GM18870 (cell line): Measurements from ENCODE around the gene RSPO3.

Experiments used
- ATAC-seq: cut with Tn5 transposase; IDR thresholded peaks from one replicate; pipeline ENCODE4 v1.9.1; 2021; ENCODE audit warnings: moderate library complexity; ENCODE audit not compliant: unreplicated experiment

Gene RSPO3

GRCh38 chr6:127110712-127111111 lies 7.8 kb upstream of the RSPO3 start:
- no peak for ATAC-seq

GRCh38 chr6:127111526-127111925 lies 6.9 kb upstream of the RSPO3 start:
- no peak for ATAC-seq

GRCh38 chr6:127114214-127114760 lies 4.2 kb upstream of the RSPO3 start:
- no peak for ATAC-seq

GRCh38 chr6:127115084-127115655 lies 3.3 kb upstream of the RSPO3 start:
- ATAC-seq, result no peak

- ATAC-seq, result no peak
Observed at GRCh38 chr6:127115746-127116145, 2.7 kb upstream of the RSPO3 start.

- ATAC-seq, result no peak
Observed at GRCh38 chr6:127117979-127118297, 533 bp upstream of the RSPO3 start.

GRCh38 chr6:127119102-127120022 lies 891 bp downstream of the RSPO3 start:
- ATAC-seq, result no peak

GRCh38 chr6:127120023-127120786 lies 1.7 kb downstream of the RSPO3 start:
- ATAC-seq, result no peak

- peak; percentile 86 for ATAC-seq
Observed at GRCh38 chr6:127120787-127121636, 2.5 kb downstream of the RSPO3 start.

- ATAC-seq, result no peak
Observed at GRCh38 chr6:127121637-127121960, 3.1 kb downstream of the RSPO3 start.

DNA sequence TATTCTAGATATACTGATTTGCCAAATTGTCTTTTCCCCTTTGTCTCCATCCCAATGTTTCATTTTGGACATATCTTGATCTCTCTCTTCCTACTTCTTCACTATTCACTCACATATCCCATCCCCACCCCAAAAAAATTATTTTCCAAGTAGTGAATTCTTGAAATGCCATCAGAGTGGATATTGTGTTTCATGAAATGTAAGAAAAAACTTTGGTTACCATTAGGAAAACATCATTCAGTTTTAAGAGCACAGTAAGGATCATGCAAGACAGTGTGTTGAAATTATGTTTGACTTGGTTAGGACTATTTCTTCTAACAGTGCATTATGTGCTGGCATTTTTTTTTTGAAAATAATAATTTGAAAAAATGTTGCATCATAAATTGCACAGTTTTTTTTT lies 5.7 kb downstream of the RSPO3 start:
- ATAC-seq, result no peak

DNA sequence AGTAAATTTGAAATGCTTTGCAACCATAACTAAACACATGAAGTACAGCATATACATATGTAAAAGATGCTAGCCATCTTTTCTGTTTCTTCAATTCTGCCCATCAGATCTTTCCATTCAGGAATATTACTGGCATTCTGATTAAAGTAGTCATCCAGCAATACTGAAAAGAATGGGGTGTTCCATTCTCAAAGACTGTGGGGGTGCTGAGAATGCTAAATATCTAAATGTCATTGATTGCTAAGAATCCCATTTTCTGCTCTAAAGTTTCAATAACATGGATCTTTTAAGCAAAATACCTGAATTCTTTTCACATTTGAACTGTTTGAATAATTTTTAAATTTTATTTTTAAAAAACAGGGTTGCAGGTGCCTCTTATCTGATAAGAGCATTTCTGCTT lies 6.2 kb downstream of the RSPO3 start:
- ATAC-seq, result no peak

GRCh38 chr6:127128066-127128465 lies 9.6 kb downstream of the RSPO3 start:
- ATAC-seq, result no peak

DNA sequence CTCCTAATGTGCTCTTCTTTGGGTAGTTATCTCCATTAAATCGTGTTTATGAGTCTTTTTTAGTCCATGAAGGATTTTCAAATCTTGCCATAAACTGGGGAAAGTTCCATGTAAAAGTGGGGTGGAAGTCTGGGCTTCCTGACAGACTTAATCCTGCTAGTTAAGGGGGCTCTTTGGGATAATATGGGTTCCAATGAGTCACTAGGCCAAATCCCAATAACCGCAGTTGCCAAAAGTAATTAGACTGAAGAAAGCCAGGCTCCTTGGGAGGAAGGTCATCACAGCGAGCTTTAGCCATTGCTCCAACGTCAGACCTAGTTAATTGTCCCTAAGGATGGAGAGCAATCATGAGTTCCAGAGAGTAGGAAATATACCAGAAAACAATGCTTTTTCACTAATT lies 10.8 kb downstream of the RSPO3 start:
- ATAC-seq, result no peak

DNA sequence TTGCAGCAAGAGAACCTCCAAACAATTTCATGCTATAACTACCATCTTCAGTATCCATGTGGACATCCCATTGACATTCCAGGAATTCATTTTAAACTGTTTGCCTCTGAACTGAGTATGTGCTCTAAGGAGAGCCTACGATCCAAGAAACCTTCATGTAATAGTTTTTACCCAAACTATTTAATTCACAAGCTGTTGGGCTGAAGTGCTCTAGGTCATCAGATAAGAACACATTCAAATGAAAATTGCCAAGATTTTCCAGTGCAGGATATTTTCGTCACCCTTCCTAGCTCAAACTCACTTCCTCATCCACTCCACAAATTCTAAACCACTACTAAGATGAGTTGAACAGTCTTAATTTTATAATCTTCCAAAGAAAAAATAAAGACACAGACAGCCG lies 12.8 kb downstream of the RSPO3 start:
- no peak for ATAC-seq

GRCh38 chr6:127131772-127132376 lies 13.4 kb downstream of the RSPO3 start:
- ATAC-seq, result no peak

- no peak for ATAC-seq
Observed at GRCh38 chr6:127134136-127134535, 15.7 kb downstream of the RSPO3 start.

- ATAC-seq, result no peak
Observed at GRCh38 chr6:127136786-127137185, 18.3 kb downstream of the RSPO3 start.

DNA sequence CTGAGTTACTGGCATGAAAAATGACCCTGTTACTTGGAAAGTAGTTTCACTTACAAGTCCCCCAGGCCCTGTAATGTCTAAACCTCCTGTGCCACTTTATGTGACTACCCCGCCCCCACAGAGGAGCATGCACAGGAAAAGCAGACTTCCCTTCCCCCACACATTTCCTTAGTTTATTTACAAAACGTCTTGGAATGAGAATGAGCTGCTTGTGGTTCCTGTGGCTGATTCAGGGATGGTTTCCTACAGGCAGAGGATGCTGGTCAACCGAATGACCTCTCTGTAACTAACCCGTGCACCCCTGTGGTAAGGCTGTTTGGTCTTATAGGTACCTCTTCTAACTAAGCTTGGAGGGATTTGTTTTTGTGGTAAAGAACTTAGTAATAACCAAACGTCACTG lies 28.5 kb downstream of the RSPO3 start:
- ATAC-seq, result no peak

DNA sequence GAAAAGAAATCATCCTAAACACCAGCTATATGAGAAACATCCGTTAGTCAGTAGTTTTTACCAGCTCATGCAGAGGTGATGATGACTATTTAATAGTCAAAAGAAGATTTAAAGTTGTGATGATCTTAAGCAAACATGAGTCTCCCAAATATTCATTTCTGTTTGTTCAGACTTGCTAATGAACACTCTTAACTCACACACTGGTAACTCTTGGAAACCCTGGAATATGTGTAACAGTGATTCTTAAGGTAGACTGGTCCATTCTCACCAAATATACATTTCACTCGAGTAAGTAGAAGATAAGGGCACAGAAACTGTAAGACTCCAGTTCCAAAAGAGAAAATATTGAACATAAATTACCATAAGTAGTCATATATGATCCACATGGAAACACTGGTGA lies 29.1 kb downstream of the RSPO3 start:
- no peak for ATAC-seq
